H9 (cell line): ENCODE data around the gene YIPF2. TPM values are rescaled to one million over a fixed set of nuclear protein-coding genes. Genes with fewer than 3 reads are reported as not detected.

Experiments
- DNase-seq: peaks from one replicate; pipeline ENCODE4 v3.0.0-alpha.2; 2017
- H2AFZ ChIP-seq: one replicate; pipeline ENCODE4 v1.6.1; 2013; ENCODE audit warnings: mild to moderate bottlenecking, low read length, control low read depth, moderate library complexity
- H2AK5ac ChIP-seq: 2 replicates; pipeline ENCODE4 v1.6.1; 2013; ENCODE audit warnings: low read length, control low read depth, mixed read lengths; ENCODE audit not compliant: insufficient read length
- H2BK120ac ChIP-seq: one replicate; pipeline ENCODE4 v1.6.1; 2013; ENCODE audit warnings: low read depth, mild to moderate bottlenecking, low read length, control low read depth, inconsistent platforms; ENCODE audit not compliant: poor library complexity, severe bottlenecking
- H2BK12ac ChIP-seq: 2 replicates; pipeline ENCODE4 v1.6.1; 2013; ENCODE audit warnings: low read length, control low read depth, mixed read lengths, low read depth; ENCODE audit not compliant: insufficient read length
- H2BK15ac ChIP-seq: 2 replicates; pipeline ENCODE4 v1.6.1; 2013; ENCODE audit warnings: low read depth, low read length, control low read depth
- H2BK20ac ChIP-seq: one replicate; pipeline ENCODE4 v1.6.1; 2013; ENCODE audit warnings: low read depth, mild to moderate bottlenecking, low read length, control low read depth, inconsistent platforms; ENCODE audit not compliant: poor library complexity, severe bottlenecking
- H2BK5ac ChIP-seq: 2 replicates; pipeline ENCODE4 v1.6.1; 2013; ENCODE audit warnings: low read length, control low read depth, mixed read lengths; ENCODE audit not compliant: insufficient read length
- H3K14ac ChIP-seq: 2 replicates; pipeline ENCODE4 v1.6.1; 2013; ENCODE audit warnings: low read length, control low read depth; ENCODE audit not compliant: insufficient read depth
- H3K18ac ChIP-seq: 2 replicates; pipeline ENCODE4 v1.6.1; 2013; ENCODE audit warnings: low read depth, mild to moderate bottlenecking, mixed read lengths, low read length, control low read depth; ENCODE audit not compliant: insufficient read length
- H3K23ac ChIP-seq: 2 replicates; pipeline ENCODE4 v1.6.1; 2013; ENCODE audit warnings: low read length, control low read depth, mixed read lengths, low read depth; ENCODE audit not compliant: insufficient read length
- H3K23me2 ChIP-seq: 2 replicates; pipeline ENCODE4 v1.6.1; 2013; ENCODE audit warnings: low read depth, mild to moderate bottlenecking, mixed read lengths, low read length, control low read depth; ENCODE audit not compliant: insufficient read length, poor library complexity, severe bottlenecking
- H3K27ac ChIP-seq: 2 replicates; pipeline ENCODE4 v1.5.1; 2013; ENCODE audit warnings: low read length, control low read depth, mixed read lengths, low read depth; ENCODE audit not compliant: insufficient read length
- H3K27me3 ChIP-seq: 2 replicates; pipeline ENCODE4 v1.6.1; 2013; ENCODE audit warnings: low read length, control low read depth, inconsistent platforms; ENCODE audit not compliant: insufficient read depth
- H3K4ac ChIP-seq: 2 replicates; pipeline ENCODE4 v1.6.1; 2013; ENCODE audit warnings: low read depth, mild to moderate bottlenecking, control low read depth, inconsistent platforms, low read length, moderate library complexity
- H3K4me1 ChIP-seq: 2 replicates; pipeline ENCODE4 v1.6.1; 2013; ENCODE audit warnings: low read length, control low read depth, inconsistent platforms; ENCODE audit not compliant: insufficient read depth
- H3K4me2 ChIP-seq: 2 replicates; pipeline ENCODE4 v1.6.1; 2013; ENCODE audit warnings: low read length, control low read depth, mixed read lengths; ENCODE audit not compliant: insufficient read length, insufficient read depth
- H3K56ac ChIP-seq: 2 replicates; pipeline ENCODE4 v1.6.1; 2013; ENCODE audit warnings: low read depth, mild to moderate bottlenecking, mixed read lengths, low read length, control low read depth; ENCODE audit not compliant: insufficient read length
- H3K79me1 ChIP-seq: 2 replicates; pipeline ENCODE4 v1.6.1; 2013; ENCODE audit warnings: low read depth, mild to moderate bottlenecking, moderate library complexity, low read length, control low read depth, inconsistent platforms; ENCODE audit not compliant: insufficient read depth, poor library complexity, severe bottlenecking
- H3K79me2 ChIP-seq: 2 replicates; pipeline ENCODE4 v1.6.1; 2013; ENCODE audit warnings: low read length, control low read depth, inconsistent platforms; ENCODE audit not compliant: insufficient read depth
- H3K9ac ChIP-seq: 2 replicates; pipeline ENCODE4 v1.6.1; 2013; ENCODE audit warnings: low read length, control low read depth, mixed read lengths; ENCODE audit not compliant: insufficient read length; ENCODE audit errors: extremely low read depth
- H3K9me3 ChIP-seq: one replicate; pipeline ENCODE4 v1.6.1; 2013; ENCODE audit warnings: low read depth, low read length, inconsistent platforms; ENCODE audit not compliant: control insufficient read depth
- H3T11ph ChIP-seq: one replicate; pipeline ENCODE4 v1.6.1; 2013; ENCODE audit warnings: mild to moderate bottlenecking, low read length, control low read depth, inconsistent platforms
- H4K20me1 ChIP-seq: one replicate; pipeline ENCODE4 v1.6.1; 2013; ENCODE audit not compliant: control insufficient read depth, insufficient read length, insufficient read depth
- H4K5ac ChIP-seq: 2 replicates; pipeline ENCODE4 v1.6.1; 2013; ENCODE audit warnings: low read depth, mild to moderate bottlenecking, mixed read lengths, low read length, control low read depth; ENCODE audit not compliant: insufficient read length
- H4K8ac ChIP-seq: replicated peaks from 2 replicates; pipeline ENCODE4 v1.6.1; 2013; ENCODE audit warnings: low read length, control low read depth, mixed read lengths, low read depth; ENCODE audit not compliant: insufficient read length
- H4K91ac ChIP-seq: 2 replicates; pipeline ENCODE4 v1.6.1; 2013; ENCODE audit warnings: low read depth, mild to moderate bottlenecking, moderate library complexity, mixed read lengths, low read length, control low read depth; ENCODE audit not compliant: insufficient read length
- H3K27ac Mint-ChIP-seq, 3 experiments: 2 replicates in 2 of 3; 3 replicates in 1 of 3; pipeline ENCODE4 v1.8.0; 2020 to 2021; ENCODE audit warnings: mixed read lengths in 3 of 3, mild to moderate bottlenecking in 1 of 3, moderate library complexity in 1 of 3
- H3K27me3 Mint-ChIP-seq: 2 replicates; pipeline ENCODE4 v1.8.0; 2021; ENCODE audit warnings: low read depth, mild to moderate bottlenecking, moderate library complexity, mixed read lengths
- H3K36me3 Mint-ChIP-seq, 3 experiments: 2 replicates in 2 of 3; 3 replicates in 1 of 3; pipeline ENCODE4 v1.8.0; 2020 to 2021; ENCODE audit warnings: low read depth in 3 of 3, mixed read lengths in 3 of 3; ENCODE audit not compliant: insufficient read depth in 1 of 3
- H3K4me1 Mint-ChIP-seq, 2 experiments: 2 replicates each; pipeline ENCODE4 v1.8.0; 2020; ENCODE audit warnings: mixed read lengths in 2 of 2
- H3K4me3 Mint-ChIP-seq, 2 experiments: 2 replicates in 1 of 2; 3 replicates in 1 of 2; pipeline ENCODE4 v1.8.0; 2020 to 2021; ENCODE audit warnings: mild to moderate bottlenecking in 2 of 2, mixed read lengths in 2 of 2, moderate library complexity in 1 of 2
- H3K9me3 Mint-ChIP-seq, 2 experiments: 2 replicates in 1 of 2; 3 replicates in 1 of 2; pipeline ENCODE4 v1.8.0; 2020; ENCODE audit warnings: mild to moderate bottlenecking in 2 of 2, mixed read lengths in 2 of 2, moderate library complexity in 1 of 2
- CTCF ChIP-seq: fragments of 200-600 bp; sonication (generic); conservative IDR thresholded peaks from 3 replicates; pipeline ENCODE4 v1.8.0; 2021; ENCODE audit warnings: antibody characterized with exemption, mild to moderate bottlenecking
- WGBS: extraction: QIAGEN DNeasy Blood & Tissue Kit; methylation state at CpG from one replicate; pipeline ENCODE4 v1.1.7; 2013; ENCODE audit warnings: missing lambda C conversion rate, low lambda C conversion rate, mixed read lengths; ENCODE audit not compliant: insufficient read length; ENCODE audit errors: extremely low coverage; 5-methylcytosine and 5-hydroxymethylcytosine counted together
- total RNA-seq: library from RNA; stranded (reverse); gene quantifications from 2 replicates; pipeline ENCODE4 v1.2.1, GENCODE V29; 2021

YIPF2 gene
- total RNA-seq, 1 experiment from 2014 or later: 58.2 TPM

- Histone ChIP-seq H3K9ac (no peak overlapping the region), H4K20me1 (peaks cover 3% of the 10 kb centered on the region), H2BK20ac (no peak overlapping the region), H3K27ac (no peak overlapping the region), H4K8ac (no peak overlapping the region), H3K56ac (no peak overlapping the region), H3K23ac (no peak overlapping the region), H2BK12ac (no peak overlapping the region), H3K4ac (no peak overlapping the region), H2AK5ac (no peak overlapping the region), H3K14ac (no peak overlapping the region; the same call in 1 of the 2 replicates), H4K5ac (no peak overlapping the region), H2BK5ac (no peak overlapping the region), H3K9me3 (no peaks in the 10 kb centered on the region), H3T11ph (no peak overlapping the region), H3K27me3 (no peaks in the 10 kb centered on the region), H3K79me2 (peaks cover 17% of the 10 kb centered on the region; the same call in 1 of the 2 replicates), H2BK120ac (no peak overlapping the region), H3K18ac (no peak overlapping the region), H3K79me1 (peaks cover 1% of the 10 kb centered on the region), H2BK15ac (no peak overlapping the region), H3K4me1 (peaks cover 24% of the 10 kb centered on the region; the same call in 1 of the 2 replicates), H2AFZ (no peak overlapping the region), H3K23me2 (no peaks in the 10 kb centered on the region), H3K4me2 (no peak overlapping the region), H4K91ac (no peak overlapping the region)
- peak; percentile 29 for DNase-seq
- Mint-ChIP-seq H3K27me3 (no peaks in the 10 kb centered on the region), H3K36me3 (peaks cover 0 to 6% (median 0%) of the 10 kb centered on the region in 3 experiments; a peak in 2 of 7 replicates), H3K4me1 (peaks cover 54 to 69% of the 10 kb centered on the region in 2 experiments), H3K4me3 (peak overlapping the region in 1 of 2 experiments; percentile 30; a peak in 3 of 5 replicates), H3K9me3 (no peaks in the 10 kb centered on the region), H3K27ac (peak overlapping the region; percentile 81 to 99 (median 95))
- TF ChIP-seq CTCF: no peak
- no CpG with 5 or more reads among the region's 20 CpGs for WGBS
Observed at GRCh38 chr19:10885201-10886169, 43.0 kb downstream of the YIPF2 start.
